ENCODE results near the gene FAM131C.
"Not testable (repeated sequence)": the region's sequence is repeated elsewhere in the genome, so short reads cannot be mapped to it uniquely, and the experiment has no call there.

FAM131C gene

DNA sequence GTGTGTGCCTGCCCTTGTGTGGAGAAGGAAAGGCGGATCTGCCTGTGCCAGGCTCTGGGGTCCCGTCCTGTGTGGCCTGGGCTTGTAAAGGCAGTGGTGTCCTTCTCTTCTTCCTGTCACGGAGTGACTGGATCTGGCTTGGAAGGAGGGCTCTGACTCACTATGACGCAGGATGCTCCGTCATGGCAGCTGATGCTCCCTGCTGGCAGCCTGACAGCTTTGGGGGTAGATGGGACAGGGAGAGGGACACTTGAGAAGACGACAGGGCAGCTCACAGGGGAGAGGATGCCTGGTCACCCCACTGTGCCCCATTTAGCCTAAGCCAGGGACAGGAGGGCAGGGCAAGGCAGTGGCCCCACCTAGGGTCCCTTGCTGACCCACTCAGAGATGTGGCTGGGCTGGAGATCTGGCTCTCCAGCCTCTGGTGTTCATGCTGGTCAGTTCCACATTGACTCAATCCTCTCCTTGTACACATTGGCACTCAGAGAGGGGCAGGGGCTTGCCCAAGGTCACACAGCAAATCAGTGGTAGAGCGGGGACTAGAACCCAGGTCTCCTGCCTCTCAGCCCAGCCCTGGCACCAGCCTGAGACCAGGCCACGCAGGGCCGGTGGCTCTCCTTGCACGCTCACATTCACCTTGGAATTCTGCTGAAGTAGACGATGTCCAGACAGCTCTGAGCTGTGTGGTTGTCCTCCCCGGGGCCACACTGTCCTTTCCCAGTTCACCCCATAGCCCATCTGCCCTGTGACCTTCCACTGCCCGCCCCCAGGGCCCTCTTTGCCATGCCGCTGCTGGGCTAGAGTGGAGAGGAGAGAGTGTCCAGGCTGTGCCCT is 2.8 kb upstream of the FAM131C start:
- no peak for DNase-seq (ENCODE audit: low spot score)

DNA sequence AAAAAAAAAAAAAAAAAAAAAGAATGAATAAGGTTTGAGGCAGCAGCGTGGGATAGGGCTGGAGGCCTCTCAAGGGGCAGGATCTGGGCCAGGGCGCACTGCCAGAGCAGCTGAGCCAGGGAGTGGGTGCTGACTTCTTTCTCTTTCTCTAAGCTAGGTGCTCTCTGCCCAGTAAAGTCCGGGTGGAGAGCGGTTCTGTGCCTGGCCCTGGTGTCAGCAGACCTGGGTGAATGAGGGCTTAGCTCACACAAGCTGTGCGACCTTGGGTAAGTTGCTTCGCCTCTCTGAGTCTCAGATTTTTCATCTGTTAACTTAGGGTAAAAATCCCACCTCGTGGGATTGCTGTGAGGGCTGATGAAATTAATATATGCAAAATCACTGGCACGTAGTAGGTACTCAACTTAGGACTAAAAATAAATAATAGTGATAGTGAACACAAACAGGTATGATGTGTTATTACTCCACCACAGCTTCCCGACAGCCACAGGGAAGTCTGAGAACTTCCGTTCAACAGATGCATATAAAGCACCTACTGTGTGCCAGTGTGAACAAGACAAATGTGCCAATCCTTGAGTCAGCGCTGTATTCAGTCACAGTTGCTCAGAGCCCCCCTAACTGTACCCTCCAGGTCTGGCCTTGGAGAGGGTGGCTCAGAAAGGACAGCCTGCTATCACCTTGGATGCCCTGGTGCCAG is 2.0 kb upstream of the FAM131C start:
- DNase-seq (ENCODE audit: low spot score), result no peak

DNA sequence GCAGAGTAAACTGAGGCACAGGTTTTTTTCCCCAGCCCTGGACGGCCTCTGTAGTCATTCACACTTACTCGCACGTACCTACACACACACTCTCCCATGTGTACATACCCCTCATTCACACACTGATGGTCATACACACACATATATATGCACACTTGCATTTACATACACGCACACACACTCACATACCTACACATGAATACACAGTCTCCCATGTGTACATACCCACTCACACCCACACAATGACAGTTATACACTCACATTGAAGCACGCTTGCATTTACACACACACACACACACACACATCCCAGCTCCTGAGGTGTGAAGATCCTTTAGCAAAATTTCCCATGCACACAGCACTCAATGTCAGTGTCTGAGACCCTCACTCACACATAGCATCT is 766 bp upstream of the FAM131C start:
- DNase-seq (ENCODE audit: low spot score), result no peak

DNA sequence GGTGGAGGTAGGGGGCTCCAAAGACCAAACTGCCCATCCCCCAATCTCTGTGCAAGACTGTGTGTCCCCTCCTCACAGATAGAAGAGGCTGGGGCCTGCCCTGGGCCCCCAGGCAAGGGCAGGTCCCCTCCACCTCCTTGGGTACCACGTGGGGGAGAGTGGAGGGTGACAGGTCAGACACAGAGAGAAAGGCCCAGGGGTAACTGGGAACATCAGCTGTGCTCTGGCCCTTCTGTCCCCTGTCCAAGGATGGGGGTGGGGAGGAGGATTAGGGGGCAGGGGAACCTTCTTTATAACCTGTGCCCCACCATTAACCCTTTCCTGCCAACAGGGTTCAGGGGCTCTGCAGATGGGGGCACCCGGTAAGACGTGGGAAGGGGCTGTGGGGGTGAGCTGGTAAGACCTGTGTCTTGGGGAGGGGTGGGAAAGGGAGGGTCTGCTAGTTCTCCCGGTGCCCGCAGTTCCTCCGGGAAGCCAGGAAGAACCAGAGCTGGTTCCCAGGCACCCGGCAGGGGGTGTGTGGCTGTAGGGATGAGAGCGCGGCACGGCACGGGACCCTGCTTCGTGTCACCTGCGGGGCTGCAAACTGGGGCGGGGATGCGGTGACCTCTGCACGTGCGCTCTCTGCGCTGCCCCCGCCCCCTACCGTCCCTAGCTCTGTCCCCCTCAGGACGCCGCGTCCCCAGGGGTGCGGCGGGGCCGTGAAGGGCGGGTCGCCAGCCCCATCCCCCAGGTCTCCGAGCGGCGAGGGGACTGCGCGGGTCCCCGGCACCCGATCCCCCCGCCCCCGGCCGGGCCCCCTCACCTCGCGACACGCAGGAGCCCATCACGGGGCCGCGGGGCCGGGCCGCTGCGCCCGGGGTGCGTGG is 601 bp downstream of the FAM131C start:
- no peak for DNase-seq (ENCODE audit: low spot score)

DNA sequence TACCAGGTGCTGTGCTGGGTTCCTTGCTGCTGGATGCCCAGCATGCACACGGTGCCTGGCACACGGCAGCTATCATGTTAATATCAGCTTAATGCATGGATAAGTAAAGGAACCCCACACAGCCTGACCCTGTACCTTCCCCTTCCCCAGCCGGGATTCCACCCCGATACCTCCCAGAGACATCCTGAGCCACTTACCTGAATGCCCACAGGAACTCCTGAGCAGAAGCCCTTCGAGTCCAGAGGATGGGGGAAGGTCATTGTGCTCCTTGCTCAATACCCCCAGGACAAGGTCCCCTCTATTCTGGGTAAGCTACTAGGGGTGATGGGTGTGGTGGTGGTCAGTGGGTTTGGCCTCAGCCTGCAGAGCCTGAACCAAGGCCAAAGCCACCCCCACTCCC is 1.4 kb downstream of the FAM131C start:
- no peak for DNase-seq (ENCODE audit: low spot score)

DNA sequence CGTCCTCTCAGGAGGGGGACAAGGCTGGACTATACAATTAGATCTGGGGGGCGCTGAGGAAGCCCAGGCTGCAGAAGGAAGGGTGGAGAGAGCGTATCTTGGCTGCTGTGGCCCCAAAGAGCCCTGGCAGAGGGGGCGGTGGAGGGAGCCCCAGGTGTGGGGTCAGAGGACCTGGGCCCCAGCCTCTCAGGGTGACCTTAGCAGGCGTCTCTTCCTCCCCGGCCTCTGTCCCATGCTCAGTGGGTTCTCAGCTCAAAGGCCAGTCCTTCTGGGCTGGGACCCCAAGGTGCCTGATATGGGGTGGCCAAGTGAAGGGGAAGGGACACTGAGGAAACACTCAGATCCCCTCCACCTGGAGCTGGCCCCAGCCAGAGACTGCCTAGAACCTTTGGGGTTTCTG is 1.8 kb downstream of the FAM131C start:
- DNase-seq (ENCODE audit: low spot score), result no peak

DNA sequence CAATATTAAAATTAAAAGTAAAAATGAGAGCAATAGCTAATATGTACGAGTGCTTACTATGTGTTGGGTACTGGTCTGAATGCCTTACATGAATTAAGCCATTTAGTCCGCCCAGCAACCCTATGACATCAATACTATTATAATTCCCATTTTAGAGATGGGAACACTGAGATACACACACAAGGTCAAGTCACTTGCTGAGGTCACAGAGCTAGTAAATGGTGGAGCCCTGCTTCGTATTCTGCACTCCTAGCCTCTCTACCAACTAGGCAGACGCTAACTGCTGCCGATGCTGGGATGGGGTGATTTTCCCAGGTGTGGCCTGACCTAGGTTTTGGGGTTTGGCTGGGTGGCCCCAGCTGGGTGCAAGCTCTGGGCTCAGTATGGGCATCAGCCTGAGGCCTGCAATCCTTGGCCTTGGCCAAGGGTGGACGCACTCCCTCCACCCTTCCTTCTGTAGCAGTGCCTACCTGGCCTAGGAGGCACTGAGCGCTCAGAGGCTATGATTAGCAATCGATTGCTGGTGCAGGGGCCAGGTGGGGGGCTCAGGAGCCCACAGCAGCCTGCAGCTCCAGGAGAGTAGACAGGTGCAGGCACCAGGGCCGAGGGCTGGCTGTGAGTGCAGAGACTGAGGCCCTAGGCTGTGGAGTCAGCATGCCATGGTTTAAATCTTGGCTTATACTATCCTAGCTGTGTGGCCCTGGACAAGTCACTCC is 2.7 kb downstream of the FAM131C start:
- no peak for DNase-seq (ENCODE audit: low spot score)

DNA sequence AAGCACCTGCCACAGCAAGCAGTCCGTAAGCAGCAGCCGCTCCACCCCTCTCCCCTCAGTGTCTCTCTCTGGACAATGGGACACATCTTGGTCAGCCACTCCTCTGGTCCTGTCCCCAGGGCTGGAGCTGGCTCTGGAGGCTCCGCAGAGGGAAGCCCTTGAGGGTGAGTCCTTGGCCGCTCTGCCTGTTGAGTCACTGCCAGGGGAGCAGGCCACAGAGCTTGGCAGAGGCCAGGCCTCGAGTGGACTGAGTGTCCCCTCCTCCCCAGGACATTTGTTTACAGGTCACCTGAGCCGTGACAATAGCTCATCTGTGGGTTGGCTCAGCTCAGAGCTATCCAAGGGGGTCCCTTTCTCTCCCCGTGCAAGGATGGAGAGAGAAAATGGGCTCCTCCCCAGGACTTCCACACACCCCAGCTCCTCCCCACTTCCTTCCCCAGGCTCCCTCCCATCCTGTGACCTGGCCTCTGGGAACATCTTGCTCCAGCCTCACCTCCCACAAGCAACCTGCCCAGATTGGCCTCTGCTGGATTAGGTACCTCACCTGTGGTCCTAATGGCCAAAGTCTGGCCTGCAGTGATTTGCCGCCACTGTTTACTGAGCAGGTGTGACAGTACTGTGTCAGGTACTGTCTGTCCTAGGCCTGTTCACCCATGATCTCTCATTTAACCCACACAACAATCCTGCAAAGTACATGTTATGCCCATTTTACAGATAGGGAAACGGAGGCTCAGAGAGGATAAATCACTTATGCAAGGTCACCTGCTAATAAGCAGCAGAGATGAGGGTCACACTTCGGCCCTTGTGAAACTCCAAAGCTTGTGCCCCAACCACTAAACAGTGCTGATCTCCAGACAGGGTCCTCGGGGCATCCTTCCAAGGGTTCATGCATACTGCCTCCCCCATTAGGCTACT is 4.8 kb downstream of the FAM131C start:
- DNase-seq (ENCODE audit: low spot score), result no peak

DNA sequence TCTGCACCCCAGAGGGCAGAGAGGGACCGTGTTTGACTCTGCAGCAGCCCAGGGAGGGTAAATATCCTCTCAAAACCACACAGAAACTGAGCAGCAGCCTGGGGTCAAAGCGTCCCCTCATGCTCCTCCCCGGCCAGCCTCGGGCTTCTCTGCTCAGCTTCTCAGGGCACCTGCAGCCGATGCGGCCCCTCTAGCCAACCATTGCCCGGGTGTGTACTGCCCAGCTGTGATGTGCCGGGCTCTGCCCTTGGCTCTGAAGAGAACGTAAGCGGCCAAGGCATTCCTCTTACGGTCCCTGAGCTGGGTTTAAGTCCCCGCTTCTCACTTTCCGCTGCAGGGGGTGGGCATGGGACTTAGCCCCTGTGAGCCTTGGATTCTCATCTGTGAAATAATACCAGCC is 5.5 kb downstream of the FAM131C start:
- no peak for DNase-seq (ENCODE audit: low spot score)

DNA sequence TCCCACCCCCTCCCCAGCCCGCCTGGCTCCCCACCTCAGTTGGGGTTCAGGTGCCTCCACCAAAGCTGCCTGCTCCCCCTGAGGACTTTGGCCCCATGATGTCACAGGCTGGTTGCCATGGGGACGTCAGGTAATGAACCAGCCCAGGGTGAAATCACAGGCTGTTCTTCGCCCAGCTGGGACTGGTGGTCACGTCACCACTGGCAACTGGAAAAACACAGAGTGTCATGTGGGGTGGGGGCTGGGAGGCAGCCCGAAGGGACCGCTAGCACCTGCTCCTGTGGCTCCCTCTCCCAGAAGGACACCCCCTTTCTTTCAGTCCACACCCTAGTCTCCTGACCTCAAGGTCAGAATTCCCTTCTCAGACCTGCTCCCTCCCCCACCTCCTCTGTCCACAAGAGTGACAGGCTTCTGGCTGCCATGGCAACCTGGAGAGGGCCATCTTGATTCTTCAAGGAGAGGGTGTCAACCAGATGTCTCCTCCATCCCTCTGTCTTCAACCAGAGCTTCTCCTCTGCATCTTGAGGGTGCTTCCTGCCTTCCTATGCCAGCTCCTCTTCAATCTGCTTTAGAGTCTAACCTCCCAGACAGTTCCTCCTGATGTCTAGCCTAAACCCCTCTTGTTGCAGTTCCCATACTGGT is 6.2 kb downstream of the FAM131C start:
- no peak for DNase-seq (ENCODE audit: low spot score)

DNA sequence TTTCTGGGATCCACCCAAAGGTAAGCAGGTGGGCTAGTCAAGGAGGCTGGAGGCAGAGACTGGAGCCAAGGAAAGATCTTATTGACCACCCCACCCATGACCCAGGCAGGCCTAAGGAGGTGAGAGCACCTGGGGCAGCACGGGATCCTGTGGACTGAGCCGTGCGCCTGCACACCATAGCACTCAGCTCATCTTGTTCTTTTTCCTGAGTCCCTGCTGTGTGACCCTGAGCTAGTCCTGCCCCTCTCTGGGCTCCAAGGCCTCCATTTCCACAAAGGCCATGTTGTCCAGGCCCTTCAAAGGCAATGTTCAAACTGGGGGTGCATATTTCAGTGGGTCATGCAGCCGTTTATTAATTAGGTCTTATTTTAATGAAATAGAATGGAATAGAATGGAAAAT is 7.2 kb downstream of the FAM131C start:
- no peak for DNase-seq (ENCODE audit: low spot score)

DNA sequence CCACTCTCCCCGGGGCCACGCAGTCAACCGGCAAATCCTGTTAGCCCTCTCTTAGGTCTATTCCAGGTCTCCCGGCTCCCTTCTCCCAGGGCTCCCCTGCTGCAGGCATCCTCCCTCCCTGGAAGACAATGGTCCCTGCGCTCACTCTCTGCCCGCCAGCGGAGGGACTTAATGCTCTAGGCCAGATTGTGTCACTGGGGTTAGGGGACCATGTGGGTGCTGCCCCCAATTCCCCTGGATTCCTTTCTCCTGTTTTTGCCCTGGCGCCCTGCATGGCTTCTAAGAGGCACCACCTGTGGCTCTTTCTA is 8.2 kb downstream of the FAM131C start:
- DNase-seq (ENCODE audit: low spot score), result no peak

DNA sequence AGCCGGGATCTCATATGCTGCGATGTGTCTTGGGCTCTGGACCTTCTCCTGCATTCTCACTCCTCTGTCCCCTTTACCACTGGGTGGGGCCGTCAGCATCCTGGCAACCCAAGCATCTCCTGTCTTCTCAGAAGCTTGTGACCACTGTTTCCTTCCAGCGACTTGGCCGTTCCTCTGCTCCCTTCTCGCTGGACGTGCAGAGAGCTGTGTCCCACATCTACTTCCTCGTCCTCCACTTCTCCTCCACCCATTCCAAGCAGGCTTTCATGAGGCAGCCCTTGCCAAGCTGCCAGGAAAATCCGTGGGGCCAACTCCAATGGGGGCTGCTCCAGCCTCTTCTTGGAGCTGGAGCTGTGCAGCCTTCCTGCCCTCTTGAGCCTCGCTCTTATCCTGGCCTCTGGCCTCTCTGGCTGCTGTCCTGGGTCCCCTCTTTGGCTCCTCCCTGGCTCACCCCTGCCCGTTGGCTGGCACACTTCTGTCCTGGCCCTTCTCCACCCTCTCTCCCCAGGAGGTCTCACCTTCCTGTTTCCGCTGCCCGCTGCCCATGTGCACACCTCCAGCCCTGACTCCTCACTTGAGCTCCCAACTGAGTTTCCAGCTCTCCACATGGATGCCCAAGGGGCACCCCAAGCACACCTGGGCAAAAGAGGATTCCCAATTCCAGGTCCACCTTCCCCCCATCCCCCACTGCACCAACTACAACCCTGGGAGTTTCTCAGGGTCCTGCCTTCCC is 8.7 kb downstream of the FAM131C start:
- no peak for DNase-seq (ENCODE audit: low spot score)

DNA sequence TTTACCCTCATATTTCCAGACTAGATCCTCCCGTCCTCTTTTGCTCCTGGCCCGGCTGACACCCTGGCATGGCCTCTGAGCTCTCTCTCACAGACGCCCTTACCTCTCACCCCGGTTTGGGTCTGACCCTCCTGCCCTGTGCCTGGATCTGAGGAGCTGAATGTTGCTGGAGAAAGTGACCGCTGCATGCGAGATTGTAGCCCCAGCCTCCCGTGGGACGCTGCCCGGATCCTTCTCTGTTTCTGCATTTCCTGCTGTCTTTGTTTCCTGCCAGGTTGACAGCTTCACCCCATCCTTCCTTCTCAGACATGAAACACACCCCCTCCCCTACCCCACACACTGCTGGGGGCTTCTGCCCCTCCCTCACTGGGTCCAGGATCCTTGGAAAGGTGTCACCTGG is 9.5 kb downstream of the FAM131C start:
- DNase-seq (ENCODE audit: low spot score), result no peak

DNA sequence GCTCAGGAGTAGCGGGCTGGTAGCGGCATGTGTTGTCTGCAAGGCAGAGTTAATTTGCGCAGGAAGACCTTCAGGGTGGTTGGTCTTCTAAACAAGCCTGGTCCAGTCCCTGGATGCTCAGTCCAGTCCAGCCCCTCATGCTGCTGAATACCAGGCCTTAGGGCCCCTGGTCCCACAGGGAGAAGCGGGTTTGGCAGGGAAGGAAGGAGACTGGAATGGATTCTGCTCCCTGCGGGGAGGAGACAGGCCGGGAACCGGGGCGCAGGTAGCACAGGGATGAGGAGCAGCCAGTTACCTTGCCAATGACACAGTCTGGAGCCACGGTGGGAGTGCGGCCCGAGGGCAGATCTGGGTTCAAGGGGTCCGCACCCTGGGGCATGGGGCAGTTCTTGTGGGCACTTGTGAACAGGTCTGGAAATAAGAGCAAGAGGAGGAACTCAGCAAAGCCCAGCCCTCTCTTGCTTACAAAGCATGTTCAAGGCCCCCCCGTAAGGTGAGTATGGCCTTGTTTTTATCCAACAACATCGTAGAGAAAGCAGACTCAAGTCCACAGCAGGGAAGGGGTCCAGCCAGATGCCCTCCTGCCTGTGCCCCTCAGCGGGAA is 10.1 kb downstream of the FAM131C start:
- no peak for DNase-seq (ENCODE audit: low spot score)

DNA sequence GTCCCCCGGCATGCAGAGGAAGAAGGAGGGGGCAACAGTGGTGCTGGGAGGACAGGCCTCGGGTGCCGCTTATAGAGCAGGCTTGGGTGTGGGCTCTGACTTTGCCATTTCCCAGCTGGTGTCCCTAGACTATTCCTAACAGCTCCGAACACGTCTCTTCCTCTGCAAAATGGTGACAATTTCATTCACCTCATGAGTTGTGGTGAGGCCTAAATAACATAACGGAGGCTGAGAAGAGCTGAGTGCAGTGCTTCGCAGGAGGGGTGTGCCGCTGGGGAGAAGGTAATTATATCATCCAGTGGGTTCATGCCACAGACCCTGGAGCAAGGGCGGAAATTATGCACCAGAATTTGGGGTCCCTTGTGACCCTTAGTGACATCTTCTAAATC is 10.8 kb downstream of the FAM131C start:
- not testable (repeated sequence) for DNase-seq (ENCODE audit: low spot score)

DNA sequence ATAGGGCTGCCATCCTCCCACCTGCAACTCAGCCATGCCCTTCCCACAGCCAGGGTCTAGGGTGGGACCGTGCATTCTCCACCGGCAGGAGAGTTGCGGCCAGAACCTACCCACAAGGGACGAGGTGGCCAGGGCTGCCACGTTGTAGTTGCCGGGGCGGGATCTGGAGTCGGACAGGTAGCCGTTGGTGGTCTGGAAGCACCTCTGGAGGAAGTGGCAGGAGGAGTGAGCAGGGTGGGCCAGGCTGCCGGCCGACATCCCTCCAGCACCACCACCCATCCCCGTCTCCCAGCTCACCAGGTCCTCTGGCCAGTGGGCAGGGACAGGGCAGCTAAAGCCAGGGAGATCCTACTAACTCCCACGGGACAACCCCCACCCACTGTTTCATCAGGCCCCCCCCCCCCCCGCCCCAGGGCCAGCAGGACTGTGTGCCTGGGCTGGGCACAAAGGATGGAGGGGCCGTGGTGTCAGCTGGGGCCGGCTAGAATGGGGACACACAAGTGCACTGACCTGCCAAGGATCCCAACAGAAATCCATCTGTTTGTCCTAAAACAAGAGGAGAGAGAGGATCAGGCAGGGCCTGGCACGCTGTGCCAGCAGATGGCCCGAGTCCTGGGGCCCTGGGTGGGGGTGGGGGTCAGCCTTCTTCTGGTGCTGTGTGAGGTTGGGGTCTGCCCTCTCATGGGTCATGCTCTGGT is 11.3 kb downstream of the FAM131C start:
- DNase-seq (ENCODE audit: low spot score), result not testable (repeated sequence)

DNA sequence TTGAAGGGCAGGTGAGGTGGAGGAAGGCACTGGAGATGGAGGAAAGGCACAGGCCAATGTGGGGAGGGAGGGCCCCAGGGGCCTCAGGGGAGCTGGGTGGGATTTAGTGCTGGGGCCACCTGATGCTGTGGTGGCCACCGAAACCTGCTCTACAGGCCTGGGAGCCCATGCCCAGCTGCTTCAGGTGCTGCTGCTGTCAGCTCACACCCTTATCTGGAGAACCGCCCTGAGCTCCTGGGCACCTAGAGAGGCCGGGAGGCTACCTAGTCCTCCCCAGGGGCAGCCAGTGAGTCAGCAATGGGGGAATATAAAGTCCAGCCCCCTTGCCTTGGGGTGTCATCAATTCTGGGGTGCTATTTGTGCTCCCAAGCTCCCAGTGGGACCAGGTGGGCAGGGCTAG is 12.2 kb downstream of the FAM131C start:
- DNase-seq (ENCODE audit: low spot score), result no peak

Measured in activated CD4-positive, alpha-beta T cell treated with anti-CD3 and anti-CD28 coated beads, Interleukin-2, Interleukin-4, amounts not matched to agents 100 ng/mL and 50 ng/mL, durations not matched to agents 16 hours and 8 hours (primary cell).